Tibial artery (tissue), 4 donors: ENCODE results near the gene PNMT.

ENCODE experiments used
- DNase-seq, 2 donors: peaks; one replicate each; pipeline ENCODE4 v3.0.0-alpha.2; 2019
- H3K27ac ChIP-seq, 2 donors: fragments of 200-600 bp; sonication (generic) in 1 of 2; 1 replicate in 1 of 2; 2 replicates in 1 of 2; pipeline ENCODE4 v1.5.1; 2018 to 2019; ENCODE audit warnings: mild to moderate bottlenecking in 1 of 2
- H3K27me3 ChIP-seq, 2 donors: fragments of 200-600 bp; sonication (generic) in 1 of 2; one replicate each; pipeline versions ENCODE4 v1.5.1 to v1.6.0; 2016 to 2019
- H3K36me3 ChIP-seq, 3 donors: fragments of 200-600 bp; sonication (generic) in 2 of 3; one replicate each; pipeline ENCODE4 v1.5.1; 2016 to 2019; ENCODE audit warnings: mild to moderate bottlenecking in 2 of 3
- H3K4me1 ChIP-seq, 4 donors: fragments of 200-600 bp; sonication (generic) in 2 of 4; 1 replicate in 3 of 4; 2 replicates in 1 of 4; pipeline ENCODE4 v1.5.1; 2016 to 2019
- H3K4me3 ChIP-seq, 2 donors: fragments of 200-600 bp; sonication (generic) in 1 of 2; 1 replicate in 1 of 2; 2 replicates in 1 of 2; pipeline ENCODE4 v1.5.1; 2018 to 2019; ENCODE audit warnings: mild to moderate bottlenecking in 2 of 2
- H3K9me3 ChIP-seq, 3 donors: fragments of 200-600 bp; sonication (generic) in 1 of 3; one replicate each; pipeline ENCODE4 v1.5.1; 2016 to 2019
- intact Hi-C: fragments of 100-400 bp; cut with DNase I; formaldehyde crosslinking; loops from one replicate; pipeline ENCODE4 v1.15.0; 2023; ENCODE audit warnings: low total_unique reads
- TF ChIP-seq, protein P1 (sequence below), 2 experiments: fragments of 200-600 bp in 1 of 2; fragments of 450-650 bp in 1 of 2; IDR thresholded peaks; one replicate each; pipeline ENCODE4 v1.5.1; 2017 to 2019; ENCODE audit warnings: antibody characterized with exemption in 2 of 2, mild to moderate bottlenecking in 1 of 2, moderate library complexity in 1 of 2

Gene PNMT

GRCh38 chr17:39659279-39660010 lies 8.8 kb upstream of the PNMT start:
- H3K9me3 ChIP-seq, result no peaks in the 10 kb centered on the region
- no peak overlapping the region for H3K27ac ChIP-seq
- no peak overlapping the region for H3K4me3 ChIP-seq
- H3K27me3 ChIP-seq, result no peaks in the 10 kb centered on the region
- peaks cover 0 to 33% (median 20%) of the 10 kb centered on the region in 4 donors for H3K4me1 ChIP-seq
- TF ChIP-seq, protein P1, sequence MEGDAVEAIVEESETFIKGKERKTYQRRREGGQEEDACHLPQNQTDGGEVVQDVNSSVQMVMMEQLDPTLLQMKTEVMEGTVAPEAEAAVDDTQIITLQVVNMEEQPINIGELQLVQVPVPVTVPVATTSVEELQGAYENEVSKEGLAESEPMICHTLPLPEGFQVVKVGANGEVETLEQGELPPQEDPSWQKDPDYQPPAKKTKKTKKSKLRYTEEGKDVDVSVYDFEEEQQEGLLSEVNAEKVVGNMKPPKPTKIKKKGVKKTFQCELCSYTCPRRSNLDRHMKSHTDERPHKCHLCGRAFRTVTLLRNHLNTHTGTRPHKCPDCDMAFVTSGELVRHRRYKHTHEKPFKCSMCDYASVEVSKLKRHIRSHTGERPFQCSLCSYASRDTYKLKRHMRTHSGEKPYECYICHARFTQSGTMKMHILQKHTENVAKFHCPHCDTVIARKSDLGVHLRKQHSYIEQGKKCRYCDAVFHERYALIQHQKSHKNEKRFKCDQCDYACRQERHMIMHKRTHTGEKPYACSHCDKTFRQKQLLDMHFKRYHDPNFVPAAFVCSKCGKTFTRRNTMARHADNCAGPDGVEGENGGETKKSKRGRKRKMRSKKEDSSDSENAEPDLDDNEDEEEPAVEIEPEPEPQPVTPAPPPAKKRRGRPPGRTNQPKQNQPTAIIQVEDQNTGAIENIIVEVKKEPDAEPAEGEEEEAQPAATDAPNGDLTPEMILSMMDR (IDR thresholded peaks at IDR 0.05), result no peak
- peaks cover 5 to 83% (median 43%) of the 10 kb centered on the region in 3 donors for H3K36me3 ChIP-seq
- no peak for DNase-seq
- intact Hi-C loops, result no loop called here

- no peak for DNase-seq
- TF ChIP-seq, protein P1 (IDR thresholded peaks at IDR 0.05), result no peak
- Histone ChIP-seq H3K27me3 (no peaks in the 10 kb centered on the region), H3K4me3 (no peak overlapping the region), H3K36me3 (peaks cover 5 to 78% (median 43%) of the 10 kb centered on the region in 3 donors), H3K9me3 (no peaks in the 10 kb centered on the region), H3K4me1 (peaks cover 0 to 39% (median 26%) of the 10 kb centered on the region in 4 donors), H3K27ac (no peak overlapping the region)
- intact Hi-C loops, result no loop called here
These were observed 8.3 kb upstream of the PNMT start for GRCh38 chr17:39660011-39660360.

DNA sequence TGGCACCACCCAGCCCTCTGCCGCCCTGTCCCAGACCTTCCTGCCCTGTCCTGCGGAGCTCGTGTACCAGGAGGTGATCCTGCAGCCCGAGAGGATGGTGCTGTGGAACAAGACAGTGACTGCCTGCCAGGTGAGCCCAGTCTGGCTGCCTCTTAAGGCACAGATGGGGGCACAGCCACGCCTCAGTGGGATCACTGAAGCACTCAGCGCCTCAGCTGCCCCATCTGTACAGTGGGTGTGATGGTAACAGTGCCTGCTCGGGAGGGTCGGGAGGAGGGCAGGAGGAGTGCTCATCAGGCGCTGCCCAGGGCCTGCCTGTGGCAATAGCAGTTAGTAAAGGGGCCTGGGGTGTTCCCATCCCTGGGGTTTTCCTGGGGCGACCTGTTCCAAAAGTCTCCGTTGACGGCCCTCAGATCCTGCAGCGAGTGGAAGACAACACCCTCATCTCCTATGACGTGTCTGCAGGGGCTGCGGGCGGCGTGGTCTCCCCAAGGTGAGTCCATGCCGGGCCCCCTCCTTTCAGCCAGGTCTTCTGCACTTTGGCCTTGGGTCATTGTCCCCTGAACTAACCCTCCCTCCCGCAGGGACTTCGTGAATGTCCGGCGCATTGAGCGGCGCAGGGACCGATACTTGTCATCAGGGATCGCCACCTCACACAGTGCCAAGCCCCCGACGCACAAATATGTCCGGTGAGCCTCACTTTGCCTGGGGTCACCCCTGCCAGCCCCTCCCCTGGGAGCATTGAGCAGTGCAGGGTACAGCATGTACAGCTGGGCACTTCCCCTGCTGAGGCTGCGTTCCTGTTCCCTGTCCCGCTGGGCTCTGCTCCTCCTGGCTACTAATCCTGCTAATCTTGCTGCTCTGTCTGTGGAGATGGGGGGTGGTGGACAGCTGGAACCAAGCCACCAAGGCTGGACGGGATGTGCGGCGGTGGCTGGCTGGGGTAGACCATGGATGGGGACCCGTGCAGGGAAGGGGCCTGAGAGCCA lies 7.6 kb upstream of the PNMT start:
- Histone ChIP-seq H3K36me3 (peaks cover 5 to 74% (median 43%) of the 10 kb centered on the region in 3 donors), H3K27me3 (no peaks in the 10 kb centered on the region), H3K4me1 (peaks cover 0 to 46% (median 33%) of the 10 kb centered on the region in 4 donors), H3K27ac (no peak overlapping the region), H3K4me3 (no peak overlapping the region), H3K9me3 (no peaks in the 10 kb centered on the region)
- no peak for DNase-seq
- intact Hi-C loops, result no loop called here
- TF ChIP-seq, protein P1 (IDR thresholded peaks at IDR 0.05), result no peak

DNA sequence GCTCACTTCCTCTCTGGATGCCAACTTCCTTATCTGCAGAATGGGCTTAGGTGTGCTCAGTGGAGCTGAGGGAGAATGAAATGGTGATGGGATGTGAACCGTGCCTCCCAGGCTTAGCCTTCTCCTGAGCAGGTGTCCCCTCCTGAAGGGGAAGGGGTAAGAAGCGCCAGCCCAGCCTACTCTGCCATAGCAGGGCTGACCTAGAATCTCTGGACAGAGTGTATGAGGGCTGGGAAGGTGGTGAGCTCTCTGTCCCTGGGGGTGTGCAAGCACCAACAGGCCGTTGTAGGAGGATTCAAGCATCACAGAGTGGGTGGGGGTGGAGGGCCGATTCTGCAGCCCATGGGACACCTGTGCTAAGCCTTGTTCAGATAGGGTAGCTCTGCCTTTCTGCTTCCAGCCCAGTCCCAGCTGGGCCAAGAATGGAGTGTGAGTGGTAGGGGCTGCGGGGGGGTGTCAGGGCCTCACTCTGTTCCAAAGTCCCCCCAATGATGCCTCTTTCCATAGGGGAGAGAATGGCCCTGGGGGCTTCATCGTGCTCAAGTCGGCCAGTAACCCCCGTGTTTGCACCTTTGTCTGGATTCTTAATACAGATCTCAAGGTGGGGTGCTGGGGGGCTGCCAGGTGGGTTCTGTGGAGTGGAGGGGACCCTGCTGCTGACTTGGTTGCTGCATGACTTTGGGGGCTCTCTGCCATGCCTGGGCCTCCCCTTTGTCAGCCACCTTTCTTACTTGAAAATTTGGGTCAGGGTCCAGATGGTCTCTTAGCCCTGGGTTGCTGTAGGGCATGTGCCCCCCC lies 6.3 kb upstream of the PNMT start:
- intact Hi-C loops, result no loop called here
- no peak overlapping the region for H3K4me3 ChIP-seq
- TF ChIP-seq, protein P1 (IDR thresholded peaks at IDR 0.05), result no peak
- H3K27ac ChIP-seq, result no peak overlapping the region
- H3K36me3 ChIP-seq, result peaks cover 5 to 61% (median 36%) of the 10 kb centered on the region in 3 donors
- H3K4me1 ChIP-seq, result peaks cover 0 to 58% (median 45%) of the 10 kb centered on the region in 4 donors
- DNase-seq, result no peak
- no peaks in the 10 kb centered on the region for H3K27me3 ChIP-seq
- no peaks in the 10 kb centered on the region for H3K9me3 ChIP-seq
